HepG2 (cell line): Measurements from ENCODE around the gene INF2. TPM values are rescaled to one million over a fixed set of nuclear protein-coding genes. Genes with fewer than 3 reads are reported as not detected.

Experiments used
- AHR ChIP-seq: IDR thresholded peaks from 2 replicates; pipeline ENCODE4 v1.6.1; 2018; ENCODE audit warnings: missing genetic modification reagents, missing compliant biosample characterization
- ELF3 ChIP-seq: IDR thresholded peaks from 2 replicates; pipeline ENCODE4 v1.6.1; 2016; ENCODE audit warnings: missing genetic modification reagents, missing compliant biosample characterization
- GABPB1 ChIP-seq: IDR thresholded peaks from 2 replicates; pipeline ENCODE4 v1.6.1; 2016; ENCODE audit warnings: mild to moderate bottlenecking, missing genetic modification reagents, moderate library complexity, missing compliant biosample characterization
- JUNB ChIP-seq: sonication (generic); formaldehyde crosslinking; IDR thresholded peaks from 2 replicates; pipeline ENCODE4 v1.8.0; 2022; ENCODE audit warnings: missing genetic modification reagents, mild to moderate bottlenecking, borderline replicate concordance
- SATB2 ChIP-seq: sonication (generic); formaldehyde crosslinking; IDR thresholded peaks from 2 replicates; pipeline ENCODE4 v1.5.0; 2020; ENCODE audit warnings: missing genetic modification reagents
- SIN3A ChIP-seq: IDR thresholded peaks from 2 replicates; pipeline ENCODE4 v1.6.1; 2011; ENCODE audit warnings: low read depth, mild to moderate bottlenecking, control low read depth, low read length, borderline replicate concordance
- TBP ChIP-seq: sonication (generic); formaldehyde crosslinking; IDR thresholded peaks from 2 replicates; pipeline ENCODE4 v1.5.0; 2020; ENCODE audit warnings: missing genetic modification reagents
- TRIM24 ChIP-seq: sonication (generic); formaldehyde crosslinking; IDR thresholded peaks from 2 replicates; pipeline ENCODE4 v1.8.0; 2022; ENCODE audit warnings: mild to moderate bottlenecking, missing genetic modification reagents
- XBP1 ChIP-seq: sonication (generic); formaldehyde crosslinking; IDR thresholded peaks from 2 replicates; pipeline ENCODE4 v1.5.0; 2020; ENCODE audit warnings: missing genetic modification reagents
- ZNF543 ChIP-seq: sonication (generic); formaldehyde crosslinking; IDR thresholded peaks from 2 replicates; pipeline ENCODE4 v1.4.0; 2020; ENCODE audit warnings: mild to moderate bottlenecking, missing genetic modification reagents
- ZNF614 ChIP-seq: IDR thresholded peaks from 2 replicates; pipeline ENCODE4 v1.6.1; 2018; ENCODE audit warnings: missing biosample characterization, missing genetic modification reagents, inconsistent platforms, borderline replicate concordance
- ZNF724P ChIP-seq: sonication (generic); formaldehyde crosslinking; IDR thresholded peaks from 2 replicates; pipeline ENCODE4 v1.8.0; 2022; ENCODE audit warnings: missing genetic modification reagents, borderline replicate concordance
- ZSCAN31 ChIP-seq: sonication (generic); formaldehyde crosslinking; IDR thresholded peaks from 2 replicates; pipeline ENCODE4 v1.5.0; 2020; ENCODE audit warnings: low read depth, mild to moderate bottlenecking, missing genetic modification reagents
- polyA plus RNA-seq, 8 experiments: library from polyadenylated mRNA; depleted of rRNA in 3 of 8; stranded (reverse) in 7 of 8; unstranded in 1 of 8; fragments of >200 nt; fragmentation: Illumina TruSeq in 4 of 8; extraction: Trizol in 4 of 8; gene quantifications; 2 replicates each; pipeline versions ENCODE4 v1.2.1 to v1.2.3, GENCODE V29; 2011 to 2016; ENCODE audit warnings: low read depth in 4 of 8, missing spikeins in 1 of 8, mixed read lengths in 1 of 8; ENCODE audit not compliant: insufficient read depth in 1 of 8
- total RNA-seq, 5 experiments: library from RNA; depleted of rRNA; stranded (reverse); fragments of >200 nt; fragmentation: Illumina TruSeq; extraction: Trizol; gene quantifications; 2 replicates each; pipeline ENCODE4 v1.2.3, GENCODE V29; 2016; ENCODE audit warnings: low read depth in 1 of 5
- TF ChIP-seq, protein P1 (sequence below), 2 experiments: sonication (generic) in 1 of 2; formaldehyde crosslinking in 1 of 2; IDR thresholded peaks; 2 replicates each; pipeline versions ENCODE4 v1.4.0 to v1.6.1; 2016 to 2020; ENCODE audit warnings: borderline replicate concordance in 1 of 2, low read depth in 1 of 2, mild to moderate bottlenecking in 1 of 2, missing genetic modification reagents in 1 of 2
- TF ChIP-seq, protein P2 (sequence below): sonication (generic); formaldehyde crosslinking; IDR thresholded peaks from 2 replicates; pipeline ENCODE4 v1.5.0; 2020; ENCODE audit warnings: missing genetic modification reagents, mild to moderate bottlenecking, borderline replicate concordance
- TF ChIP-seq, protein P3 (sequence below): sonication (generic); formaldehyde crosslinking; IDR thresholded peaks from 2 replicates; pipeline ENCODE4 v1.4.0; 2020; ENCODE audit warnings: mild to moderate bottlenecking, missing genetic modification reagents, borderline replicate concordance
- TF ChIP-seq, protein P4 (sequence below): sonication (generic); formaldehyde crosslinking; IDR thresholded peaks from 2 replicates; pipeline ENCODE4 v1.8.1; 2023; ENCODE audit warnings: mild to moderate bottlenecking, inconsistent platforms, moderate library complexity, missing genetic modification reagents, borderline replicate concordance

Gene INF2
- total and polyA plus RNA-seq, 2 of the 13 experiments (the other 11 are each of a cell fraction or from before 2014, with no cell fraction given), result 16.4 to 26.4 TPM

DNA sequence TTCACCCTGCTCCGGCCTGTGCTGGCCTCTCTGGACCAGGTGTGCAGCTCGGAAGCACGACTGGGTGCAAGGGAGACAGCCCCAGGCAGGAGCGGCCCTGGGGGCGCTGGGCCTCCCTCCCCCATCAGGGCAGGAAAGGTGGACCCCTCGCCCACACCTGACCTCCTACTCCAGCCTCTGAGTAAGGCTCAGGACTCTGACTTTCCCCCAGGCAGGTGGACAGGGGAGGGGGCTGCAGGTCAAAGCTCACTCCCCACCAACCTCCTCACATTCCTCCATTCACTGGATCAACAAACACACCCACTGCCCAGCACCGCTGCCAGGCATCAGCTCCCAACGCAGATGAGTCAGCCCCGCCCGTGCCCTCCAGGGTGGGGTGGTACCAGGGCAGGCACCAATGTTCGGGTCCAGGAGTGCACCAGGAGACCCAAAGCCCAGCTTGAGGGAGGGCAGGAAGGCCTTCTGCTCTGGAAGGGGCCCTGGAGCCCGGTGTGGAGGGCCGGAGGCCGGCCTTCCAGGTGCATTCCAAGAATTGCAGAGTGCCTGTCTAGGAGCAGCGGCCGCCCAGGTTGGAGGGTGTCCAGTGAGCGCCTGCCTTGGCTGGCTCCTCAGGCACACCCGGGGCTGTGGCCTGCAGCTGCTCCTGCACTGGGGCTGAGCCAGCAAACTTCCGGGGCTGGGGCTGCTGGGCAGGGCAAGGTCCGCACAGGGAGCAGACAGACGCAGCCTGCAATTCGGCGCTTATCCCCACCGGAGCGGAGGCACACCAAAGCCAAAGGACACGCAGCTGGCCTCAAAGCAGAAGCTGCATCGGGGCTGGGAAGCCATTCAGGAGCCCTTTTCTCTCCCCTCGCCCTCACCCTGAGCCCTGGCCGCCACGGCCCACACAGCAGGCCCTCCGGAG lies 1.6 kb upstream of the INF2 start (continued):
- TF ChIP-seq, protein P1, sequence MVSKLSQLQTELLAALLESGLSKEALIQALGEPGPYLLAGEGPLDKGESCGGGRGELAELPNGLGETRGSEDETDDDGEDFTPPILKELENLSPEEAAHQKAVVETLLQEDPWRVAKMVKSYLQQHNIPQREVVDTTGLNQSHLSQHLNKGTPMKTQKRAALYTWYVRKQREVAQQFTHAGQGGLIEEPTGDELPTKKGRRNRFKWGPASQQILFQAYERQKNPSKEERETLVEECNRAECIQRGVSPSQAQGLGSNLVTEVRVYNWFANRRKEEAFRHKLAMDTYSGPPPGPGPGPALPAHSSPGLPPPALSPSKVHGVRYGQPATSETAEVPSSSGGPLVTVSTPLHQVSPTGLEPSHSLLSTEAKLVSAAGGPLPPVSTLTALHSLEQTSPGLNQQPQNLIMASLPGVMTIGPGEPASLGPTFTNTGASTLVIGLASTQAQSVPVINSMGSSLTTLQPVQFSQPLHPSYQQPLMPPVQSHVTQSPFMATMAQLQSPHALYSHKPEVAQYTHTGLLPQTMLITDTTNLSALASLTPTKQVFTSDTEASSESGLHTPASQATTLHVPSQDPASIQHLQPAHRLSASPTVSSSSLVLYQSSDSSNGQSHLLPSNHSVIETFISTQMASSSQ (IDR thresholded peaks at IDR 0.05; ENCODE audit: low read depth), result no peak
- TF ChIP-seq, protein P1 (CRISPR knock-in tag; IDR thresholded peaks at IDR 0.05; ENCODE audit: borderline replicate concordance), result peak; percentile 51; the same call in 1 of the 2 replicates
- TF ChIP-seq ZSCAN31 (CRISPR knock-in tag) (peak; percentile 93; the same call in 1 of the 2 replicates), JUNB (CRISPR knock-in tag) (0 out of 2 replicates have a peak, but pooled peaks have one; percentile 39), ZNF614 (CRISPR knock-in tag) (peak; percentile 40; the same call in 1 of the 2 replicates), SIN3A (peak; percentile 68; the same call in 1 of the 2 replicates), GABPB1 (peak; percentile 89), SATB2 (CRISPR knock-in tag) (no peak), TRIM24 (CRISPR knock-in tag) (0 out of 2 replicates have a peak, but pooled peaks have one; percentile 29), TBP (CRISPR knock-in tag) (no peak), AHR (CRISPR knock-in tag) (no peak), ZNF724P (CRISPR knock-in tag) (peak; percentile 72; the same call in 1 of the 2 replicates), ZNF543 (CRISPR knock-in tag) (peak; percentile 67; the same call in 1 of the 2 replicates), ELF3 (peak; percentile 39), XBP1 (CRISPR knock-in tag) (no peak)
- TF ChIP-seq, protein P2, sequence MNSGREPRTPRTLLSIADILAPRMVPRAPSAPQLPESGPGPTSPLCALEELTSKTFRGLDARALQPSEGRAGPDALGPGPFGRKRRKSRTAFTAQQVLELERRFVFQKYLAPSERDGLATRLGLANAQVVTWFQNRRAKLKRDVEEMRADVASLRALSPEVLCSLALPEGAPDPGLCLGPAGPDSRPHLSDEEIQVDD (CRISPR knock-in tag), result peak; percentile 62; the same call in 1 of the 2 replicates
- TF ChIP-seq, protein P3, sequence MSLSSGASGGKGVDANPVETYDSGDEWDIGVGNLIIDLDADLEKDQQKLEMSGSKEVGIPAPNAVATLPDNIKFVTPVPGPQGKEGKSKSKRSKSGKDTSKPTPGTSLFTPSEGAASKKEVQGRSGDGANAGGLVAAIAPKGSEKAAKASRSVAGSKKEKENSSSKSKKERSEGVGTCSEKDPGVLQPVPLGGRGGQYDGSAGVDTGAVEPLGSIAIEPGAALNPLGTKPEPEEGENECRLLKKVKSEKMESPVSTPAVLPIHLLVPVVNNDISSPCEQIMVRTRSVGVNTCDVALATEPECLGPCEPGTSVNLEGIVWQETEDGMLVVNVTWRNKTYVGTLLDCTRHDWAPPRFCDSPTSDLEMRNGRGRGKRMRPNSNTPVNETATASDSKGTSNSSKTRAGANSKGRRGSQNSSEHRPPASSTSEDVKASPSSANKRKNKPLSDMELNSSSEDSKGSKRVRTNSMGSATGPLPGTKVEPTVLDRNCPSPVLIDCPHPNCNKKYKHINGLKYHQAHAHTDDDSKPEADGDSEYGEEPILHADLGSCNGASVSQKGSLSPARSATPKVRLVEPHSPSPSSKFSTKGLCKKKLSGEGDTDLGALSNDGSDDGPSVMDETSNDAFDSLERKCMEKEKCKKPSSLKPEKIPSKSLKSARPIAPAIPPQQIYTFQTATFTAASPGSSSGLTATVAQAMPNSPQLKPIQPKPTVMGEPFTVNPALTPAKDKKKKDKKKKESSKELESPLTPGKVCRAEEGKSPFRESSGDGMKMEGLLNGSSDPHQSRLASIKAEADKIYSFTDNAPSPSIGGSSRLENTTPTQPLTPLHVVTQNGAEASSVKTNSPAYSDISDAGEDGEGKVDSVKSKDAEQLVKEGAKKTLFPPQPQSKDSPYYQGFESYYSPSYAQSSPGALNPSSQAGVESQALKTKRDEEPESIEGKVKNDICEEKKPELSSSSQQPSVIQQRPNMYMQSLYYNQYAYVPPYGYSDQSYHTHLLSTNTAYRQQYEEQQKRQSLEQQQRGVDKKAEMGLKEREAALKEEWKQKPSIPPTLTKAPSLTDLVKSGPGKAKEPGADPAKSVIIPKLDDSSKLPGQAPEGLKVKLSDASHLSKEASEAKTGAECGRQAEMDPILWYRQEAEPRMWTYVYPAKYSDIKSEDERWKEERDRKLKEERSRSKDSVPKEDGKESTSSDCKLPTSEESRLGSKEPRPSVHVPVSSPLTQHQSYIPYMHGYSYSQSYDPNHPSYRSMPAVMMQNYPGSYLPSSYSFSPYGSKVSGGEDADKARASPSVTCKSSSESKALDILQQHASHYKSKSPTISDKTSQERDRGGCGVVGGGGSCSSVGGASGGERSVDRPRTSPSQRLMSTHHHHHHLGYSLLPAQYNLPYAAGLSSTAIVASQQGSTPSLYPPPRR (CRISPR knock-in tag), result no peak; the same call in 1 of the 2 replicates
- TF ChIP-seq, protein P4, sequence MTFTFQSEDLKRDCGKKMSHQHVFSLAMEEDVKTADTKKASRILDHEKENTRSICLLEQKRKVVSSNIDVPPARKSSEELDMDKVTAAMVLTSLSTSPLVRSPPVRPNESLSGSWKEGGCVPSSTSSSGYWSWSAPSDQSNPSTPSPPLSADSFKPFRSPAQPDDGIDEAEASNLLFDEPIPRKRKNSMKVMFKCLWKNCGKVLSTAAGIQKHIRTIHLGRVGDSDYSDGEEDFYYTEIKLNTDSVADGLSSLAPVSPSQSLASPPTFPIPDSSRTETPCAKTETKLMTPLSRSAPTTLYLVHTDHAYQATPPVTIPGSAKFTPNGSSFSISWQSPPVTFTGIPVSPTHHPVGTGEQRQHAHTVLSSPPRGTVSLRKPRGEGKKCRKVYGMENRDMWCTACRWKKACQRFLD (CRISPR knock-in tag), result peak; percentile 28; the same call in 1 of the 2 replicates
